Cardiac fibroblast (primary cell): Measurements from ENCODE around the gene TMEM134.

Source experiments
- DNase-seq, 2 donors: peaks; one replicate each; pipeline versions ENCODE4 v3.0.0 to v3.0.0-alpha.2; 2010; ENCODE audit warnings: low read depth in 2 of 2
- H3K4me3 ChIP-seq, 2 donors: replicated peaks in 1 of 2; 1 replicate in 1 of 2; 2 replicates in 1 of 2; pipeline ENCODE4 v1.5.1; 2011; ENCODE audit warnings: low read depth in 2 of 2, low read length in 2 of 2, mild to moderate bottlenecking in 2 of 2, moderate library complexity in 1 of 2
- CTCF ChIP-seq: IDR thresholded peaks from one replicate; pipeline ENCODE4 v1.5.1; 2011; ENCODE audit warnings: low read depth, mild to moderate bottlenecking, low read length, inconsistent platforms

The TMEM134 gene

GRCh38 chr11:67499808-67500483 is 30.9 kb upstream of the TMEM134 start:
- no peak for DNase-seq
- no peak for TF ChIP-seq CTCF
- no peak overlapping the region for H3K4me3 ChIP-seq

- no peak overlapping the region for H3K4me3 ChIP-seq
- no peak for TF ChIP-seq CTCF
- no peak for DNase-seq
These were observed 29.5 kb upstream of the TMEM134 start for GRCh38 chr11:67498544-67498972.

GRCh38 chr11:67497656-67498291 is 28.7 kb upstream of the TMEM134 start:
- no peak for TF ChIP-seq CTCF
- no peak overlapping the region for H3K4me3 ChIP-seq
- no peak for DNase-seq

- no peak for DNase-seq
- TF ChIP-seq CTCF, result no peak
- no peak overlapping the region for H3K4me3 ChIP-seq
These were observed 27.1 kb upstream of the TMEM134 start for GRCh38 chr11:67496113-67496512.

GRCh38 chr11:67495234-67496005 is 26.4 kb upstream of the TMEM134 start:
- no peak for TF ChIP-seq CTCF
- H3K4me3 ChIP-seq, result no peak overlapping the region
- no peak for DNase-seq

- DNase-seq, result no peak
- no peak for TF ChIP-seq CTCF
- H3K4me3 ChIP-seq, result no peak overlapping the region
These were observed 25.6 kb upstream of the TMEM134 start for GRCh38 chr11:67494371-67495233.
